Neural crest cell (in vitro differentiated cells): Measurements from ENCODE around the gene SLC26A8. TPM values are rescaled to one million over a fixed set of nuclear protein-coding genes. Genes with fewer than 3 reads are reported as not detected.
"Not testable (repeated sequence)": the region's sequence is repeated elsewhere in the genome, so short reads cannot be mapped to it uniquely, and the experiment has no call there.

Experiments used
- DNase-seq: peaks from one replicate; pipeline ENCODE4 v3.0.0; 2021; ENCODE audit warnings: low read depth, mixed read lengths, low spot score
- H3K27ac Mint-ChIP-seq: one replicate; pipeline ENCODE4 v1.8.0; 2021; ENCODE audit warnings: mild to moderate bottlenecking, mixed read lengths; ENCODE audit not compliant: unreplicated experiment
- H3K27me3 Mint-ChIP-seq: 2 replicates; pipeline ENCODE4 v1.8.0; 2021; ENCODE audit warnings: low read depth, mild to moderate bottlenecking, mixed read lengths
- H3K36me3 Mint-ChIP-seq: 2 replicates; pipeline ENCODE4 v1.8.0; 2021; ENCODE audit warnings: low read depth, mild to moderate bottlenecking, mixed read lengths
- H3K4me1 Mint-ChIP-seq: 2 replicates; pipeline ENCODE4 v1.8.0; 2021; ENCODE audit warnings: mixed read lengths
- H3K4me3 Mint-ChIP-seq: one replicate; pipeline ENCODE4 v1.8.0; 2021; ENCODE audit warnings: mild to moderate bottlenecking, mixed read lengths
- H3K9me3 Mint-ChIP-seq: 2 replicates; pipeline ENCODE4 v1.8.0; 2021; ENCODE audit warnings: mixed read lengths
- CTCF ChIP-seq: fragments of 200-600 bp; sonication (generic); conservative IDR thresholded peaks from 2 replicates; pipeline ENCODE4 v1.5.0; 2021; ENCODE audit warnings: antibody characterized with exemption, mild to moderate bottlenecking
- total RNA-seq: library from RNA; stranded (reverse); gene quantifications from 2 replicates; pipeline ENCODE4 v1.2.1, GENCODE V29; 2021

SLC26A8 gene
- total RNA-seq, 1 donor from 2014 or later, result 0.33 TPM

- H3K4me3 Mint-ChIP-seq, result no peak overlapping the region
- no peaks in the 10 kb centered on the region for H3K9me3 Mint-ChIP-seq
- H3K27me3 Mint-ChIP-seq, result no peaks in the 10 kb centered on the region
- DNase-seq, result no peak
- no peaks in the 10 kb centered on the region for H3K36me3 Mint-ChIP-seq
- H3K27ac Mint-ChIP-seq, result peak overlapping the region; percentile 95
- peaks cover 7% of the 10 kb centered on the region for H3K4me1 Mint-ChIP-seq
- no peak for TF ChIP-seq CTCF
These were observed 8.8 kb downstream of the SLC26A8 start for GRCh38 chr6:36015666-36016065.

DNA sequence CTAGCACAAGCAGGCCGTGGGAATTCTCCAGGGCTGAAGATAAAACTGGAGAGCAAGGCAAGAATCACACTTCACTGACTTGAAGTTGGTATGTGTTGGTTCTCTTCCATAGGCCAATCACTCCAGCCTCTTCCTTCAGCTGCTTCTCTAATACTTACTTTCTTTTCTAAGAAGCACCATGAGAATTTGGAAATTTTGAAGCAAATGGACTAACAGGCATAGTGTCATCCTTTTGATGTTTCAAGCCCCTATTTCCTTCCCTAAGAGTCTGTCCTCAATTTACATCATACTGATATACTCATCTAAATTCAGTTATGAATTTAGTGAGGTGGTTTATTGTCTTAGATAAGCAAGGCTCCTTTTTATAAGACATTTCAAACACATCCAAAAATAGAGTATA is 24.0 kb downstream of the SLC26A8 start:
- TF ChIP-seq CTCF, result no peak
- no peaks in the 10 kb centered on the region for H3K9me3 Mint-ChIP-seq
- no peaks in the 10 kb centered on the region for H3K27me3 Mint-ChIP-seq
- no peak overlapping the region for H3K4me3 Mint-ChIP-seq
- no peaks in the 10 kb centered on the region for H3K36me3 Mint-ChIP-seq
- no peaks in the 10 kb centered on the region for H3K4me1 Mint-ChIP-seq
- H3K27ac Mint-ChIP-seq, result no peak overlapping the region
- no peak for DNase-seq

DNA sequence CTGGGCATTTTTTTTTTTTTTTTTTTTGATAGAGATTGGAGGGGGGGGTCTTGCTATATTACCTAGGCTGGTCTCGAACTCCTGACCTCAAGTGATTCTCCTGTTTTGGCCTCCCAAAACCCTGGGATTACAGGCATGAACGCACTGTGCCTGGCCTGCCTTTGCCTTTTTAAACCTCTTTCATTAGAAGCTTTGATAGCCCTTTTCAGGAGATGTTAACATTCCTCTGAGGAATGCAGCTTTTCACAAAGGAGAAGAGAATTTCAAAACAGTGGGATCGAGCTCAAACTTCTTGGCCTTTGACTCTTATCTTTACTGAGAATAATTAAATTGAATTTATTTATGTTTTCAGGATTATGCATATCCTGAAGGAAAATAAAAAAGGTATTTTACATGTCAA is 31.3 kb downstream of the SLC26A8 start:
- no peak overlapping the region for H3K27ac Mint-ChIP-seq
- no peaks in the 10 kb centered on the region for H3K36me3 Mint-ChIP-seq
- DNase-seq, result no peak
- no peaks in the 10 kb centered on the region for H3K4me1 Mint-ChIP-seq
- H3K4me3 Mint-ChIP-seq, result no peak overlapping the region
- no peak for TF ChIP-seq CTCF
- no peaks in the 10 kb centered on the region for H3K9me3 Mint-ChIP-seq
- H3K27me3 Mint-ChIP-seq, result no peaks in the 10 kb centered on the region

DNA sequence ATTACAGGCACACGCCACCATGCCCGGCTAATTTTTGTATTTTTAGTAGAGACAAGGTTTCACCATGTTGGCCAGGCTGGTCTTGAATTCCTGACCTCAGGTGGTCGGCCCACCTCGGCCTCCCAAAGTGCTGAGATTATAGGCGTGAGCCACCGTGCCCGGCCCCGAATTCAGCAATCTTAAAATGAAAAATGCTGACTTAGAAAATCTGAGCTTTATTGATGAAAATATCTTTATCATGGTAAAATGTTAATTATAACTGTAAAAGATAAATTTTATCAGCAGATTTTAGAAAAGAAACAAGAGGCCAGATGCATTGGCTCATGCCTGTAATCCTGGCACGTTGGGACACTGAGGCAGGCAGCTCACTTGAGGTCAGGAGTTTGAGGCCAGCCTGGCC is 36.4 kb downstream of the SLC26A8 start:
- not testable (repeated sequence) for H3K27me3 Mint-ChIP-seq, H3K9me3 Mint-ChIP-seq, DNase-seq, H3K27ac Mint-ChIP-seq, H3K36me3 Mint-ChIP-seq, H3K4me1 Mint-ChIP-seq, H3K4me3 Mint-ChIP-seq

DNA sequence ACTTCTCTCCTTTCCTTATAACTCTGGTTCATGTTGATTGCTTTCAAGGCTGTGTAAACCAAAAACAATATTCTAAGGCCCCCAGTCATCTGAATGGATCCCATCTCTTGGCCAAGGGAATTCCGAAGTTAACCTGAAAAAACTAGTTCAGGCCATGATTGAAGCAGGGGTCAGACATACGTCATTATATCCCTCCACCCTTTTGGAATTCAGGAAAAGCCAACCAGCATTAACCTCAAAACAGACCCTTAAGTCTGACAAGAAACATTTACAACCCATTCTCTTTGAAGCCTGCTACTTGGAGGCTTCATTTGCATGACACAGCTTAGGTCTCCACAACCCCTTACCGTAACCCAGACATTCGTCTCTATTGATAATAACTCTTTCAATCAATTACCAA is 39.7 kb downstream of the SLC26A8 start:
- no peak for DNase-seq
- H3K9me3 Mint-ChIP-seq, result no peaks in the 10 kb centered on the region
- no peak overlapping the region for H3K27ac Mint-ChIP-seq
- H3K4me3 Mint-ChIP-seq, result no peak overlapping the region
- H3K27me3 Mint-ChIP-seq, result peaks cover 17% of the 10 kb centered on the region
- no peaks in the 10 kb centered on the region for H3K4me1 Mint-ChIP-seq
- no peaks in the 10 kb centered on the region for H3K36me3 Mint-ChIP-seq
- no peak for TF ChIP-seq CTCF

GRCh38 chr6:35980991-35981645 is 43.3 kb downstream of the SLC26A8 start:
- Mint-ChIP-seq H3K9me3 (no peaks in the 10 kb centered on the region), H3K4me1 (no peaks in the 10 kb centered on the region), H3K27ac (no peak overlapping the region), H3K4me3 (no peak overlapping the region), H3K27me3 (peaks cover 19% of the 10 kb centered on the region), H3K36me3 (no peaks in the 10 kb centered on the region)
- TF ChIP-seq CTCF, result no peak
- DNase-seq, result no peak

- H3K4me1 Mint-ChIP-seq, H3K27ac Mint-ChIP-seq, H3K36me3 Mint-ChIP-seq, DNase-seq, H3K9me3 Mint-ChIP-seq, H3K4me3 Mint-ChIP-seq: not testable (repeated sequence)
- H3K27me3 Mint-ChIP-seq, result peaks cover 18% of the 10 kb centered on the region
These were observed 44.3 kb downstream of the SLC26A8 start for GRCh38 chr6:35980126-35980525.
